Right atrium auricular region (tissue), 2 donors: ENCODE results near the gene PTPN4. TPM values are rescaled to one million over a fixed set of nuclear protein-coding genes. Genes with fewer than 3 reads are reported as not detected.

Experiments used
- DNase-seq: peaks from one replicate; pipeline ENCODE4 v3.0.0-alpha.2; 2019; ENCODE audit warnings: low spot score
- H3K27ac ChIP-seq, 2 donors: fragments of 200-600 bp; sonication (generic); 1 replicate in 1 of 2; 2 replicates in 1 of 2; pipeline ENCODE4 v1.5.1; 2016 to 2019
- H3K27me3 ChIP-seq, 2 donors: fragments of 200-600 bp; sonication (generic); one replicate each; pipeline versions ENCODE4 v1.5.1 to v1.6.0; 2017 to 2019
- H3K36me3 ChIP-seq: fragments of 200-600 bp; sonication (generic); one replicate; pipeline ENCODE4 v1.5.1; 2016
- H3K4me1 ChIP-seq, 2 donors: fragments of 200-600 bp; sonication (generic); one replicate each; pipeline versions ENCODE4 v1.5.1 to v1.6.0; 2017 to 2019
- H3K4me3 ChIP-seq, 2 donors: fragments of 200-600 bp; sonication (generic); 1 replicate in 1 of 2; 2 replicates in 1 of 2; pipeline ENCODE4 v1.5.1; 2017 to 2019; ENCODE audit warnings: mild to moderate bottlenecking in 1 of 2, moderate library complexity in 1 of 2
- H3K9me3 ChIP-seq, 2 donors: fragments of 200-600 bp; sonication (generic); one replicate each; pipeline ENCODE4 v1.5.1; 2019
- CTCF ChIP-seq, 2 donors: fragments of 200-600 bp; sonication (generic); IDR thresholded peaks; one replicate each; pipeline ENCODE4 v1.5.1; 2019; ENCODE audit warnings: antibody characterized with exemption in 2 of 2
- total RNA-seq, 2 donors: library from RNA; depleted of rRNA; stranded (reverse); fragments of >200 nt; gene quantifications; one replicate each; pipeline ENCODE4 v1.1.0, GENCODE V29; 2016

The PTPN4 gene
- total RNA-seq, 2 donors from 2014 or later = 23.7 to 44.1 TPM

- H3K27me3 ChIP-seq = no peaks in the 10 kb centered on the region
- H3K4me3 ChIP-seq = no peak overlapping the region
- no peak overlapping the region for H3K27ac ChIP-seq
- DNase-seq = no peak
- no peaks in the 10 kb centered on the region for H3K36me3 ChIP-seq
- no peak for TF ChIP-seq CTCF (IDR thresholded peaks at IDR 0.05)
- no peaks in the 10 kb centered on the region for H3K9me3 ChIP-seq
- H3K4me1 ChIP-seq = no peaks in the 10 kb centered on the region
Measured at GRCh38 chr2:119745566-119745965, 14.2 kb upstream of the PTPN4 start.

- Histone ChIP-seq H3K27ac (no peak overlapping the region), H3K36me3 (no peaks in the 10 kb centered on the region), H3K4me3 (no peak overlapping the region), H3K9me3 (no peaks in the 10 kb centered on the region), H3K4me1 (no peaks in the 10 kb centered on the region), H3K27me3 (no peaks in the 10 kb centered on the region)
- DNase-seq = no peak
- TF ChIP-seq CTCF (IDR thresholded peaks at IDR 0.05) = no peak
Measured at GRCh38 chr2:119746836-119747686, 12.7 kb upstream of the PTPN4 start.

GRCh38 chr2:119748135-119748534, 11.6 kb upstream of the PTPN4 start:
- Histone ChIP-seq H3K9me3 (no peaks in the 10 kb centered on the region), H3K36me3 (no peaks in the 10 kb centered on the region), H3K4me3 (no peak overlapping the region), H3K27me3 (no peaks in the 10 kb centered on the region), H3K4me1 (no peaks in the 10 kb centered on the region), H3K27ac (no peak overlapping the region)
- no peak for TF ChIP-seq CTCF (IDR thresholded peaks at IDR 0.05)
- no peak for DNase-seq

GRCh38 chr2:119749477-119750012, 10.2 kb upstream of the PTPN4 start:
- H3K4me1 ChIP-seq = no peaks in the 10 kb centered on the region
- no peaks in the 10 kb centered on the region for H3K27me3 ChIP-seq
- no peaks in the 10 kb centered on the region for H3K36me3 ChIP-seq
- no peak for TF ChIP-seq CTCF (IDR thresholded peaks at IDR 0.05)
- no peaks in the 10 kb centered on the region for H3K9me3 ChIP-seq
- H3K4me3 ChIP-seq = no peak overlapping the region
- no peak for DNase-seq
- H3K27ac ChIP-seq = no peak overlapping the region

- Histone ChIP-seq H3K27me3 (no peaks in the 10 kb centered on the region), H3K9me3 (no peaks in the 10 kb centered on the region), H3K4me1 (peaks cover 0 to 4% of the 10 kb centered on the region in 2 donors), H3K27ac (no peak overlapping the region), H3K36me3 (no peaks in the 10 kb centered on the region), H3K4me3 (no peak overlapping the region)
- no peak for TF ChIP-seq CTCF (IDR thresholded peaks at IDR 0.05)
- no peak for DNase-seq
Measured at GRCh38 chr2:119751706-119752105, 8.0 kb upstream of the PTPN4 start.
